Measurements from ENCODE around the gene KL.

Gene KL

GRCh38 chr13:33016414-33017322 lies at the start of gene KL:
TSS of gene KL (plus strand) at chr13:33016423. CDS start at chr13:33016441, 18 bp downstream.
- no peak for DNase-seq (ENCODE audit: low read depth in 2 of 2, low spot score in 1 of 2)

GRCh38 chr13:32967584-32968182 lies 48.5 kb upstream of the KL start:
- no peak for DNase-seq (ENCODE audit: low read depth in 2 of 2, low spot score in 1 of 2)

GRCh38 chr13:32968316-32968715 lies 47.9 kb upstream of the KL start:
- DNase-seq (ENCODE audit: low read depth in 2 of 2, low spot score in 1 of 2), result no peak

GRCh38 chr13:32968793-32969192 lies 47.4 kb upstream of the KL start:
- DNase-seq (ENCODE audit: low read depth in 2 of 2, low spot score in 1 of 2), result no peak

GRCh38 chr13:32969516-32969941 lies 46.7 kb upstream of the KL start:
- no peak for DNase-seq (ENCODE audit: low read depth in 2 of 2, low spot score in 1 of 2)

GRCh38 chr13:32976056-32976805 lies 40.0 kb upstream of the KL start:
- DNase-seq (ENCODE audit: low read depth in 2 of 2, low spot score in 1 of 2), result no peak

- DNase-seq (ENCODE audit: low read depth in 2 of 2, low spot score in 1 of 2), result no peak
Observed at GRCh38 chr13:32976912-32977311, 39.3 kb upstream of the KL start.

- no peak for DNase-seq (ENCODE audit: low read depth in 2 of 2, low spot score in 1 of 2)
Observed at GRCh38 chr13:32977321-32977720, 38.9 kb upstream of the KL start.

- DNase-seq (ENCODE audit: low read depth in 2 of 2, low spot score in 1 of 2), result no peak
Observed at GRCh38 chr13:32978278-32978677, 37.9 kb upstream of the KL start.

- DNase-seq (ENCODE audit: low read depth in 2 of 2, low spot score in 1 of 2), result no peak
Observed at GRCh38 chr13:32983058-32983457, 33.2 kb upstream of the KL start.

GRCh38 chr13:32984857-32985626 lies 31.2 kb upstream of the KL start:
- no peak for DNase-seq (ENCODE audit: low read depth in 2 of 2, low spot score in 1 of 2)

- DNase-seq (ENCODE audit: low read depth in 2 of 2, low spot score in 1 of 2), result no peak
Observed at GRCh38 chr13:32986552-32986951, 29.7 kb upstream of the KL start.

- DNase-seq (ENCODE audit: low read depth in 2 of 2, low spot score in 1 of 2), result no peak
Observed at GRCh38 chr13:32987462-32987861, 28.8 kb upstream of the KL start.

GRCh38 chr13:32988608-32989289 lies 27.5 kb upstream of the KL start:
- no peak for DNase-seq (ENCODE audit: low read depth in 2 of 2, low spot score in 1 of 2)

GRCh38 chr13:32989290-32989667 lies 26.9 kb upstream of the KL start:
- no peak for DNase-seq (ENCODE audit: low read depth in 2 of 2, low spot score in 1 of 2)

- no peak for DNase-seq (ENCODE audit: low read depth in 2 of 2, low spot score in 1 of 2)
Observed at GRCh38 chr13:32989942-32990341, 26.3 kb upstream of the KL start.

GRCh38 chr13:32993145-32993544 lies 23.1 kb upstream of the KL start:
- DNase-seq (ENCODE audit: low read depth in 2 of 2, low spot score in 1 of 2), result no peak

- no peak for DNase-seq (ENCODE audit: low read depth in 2 of 2, low spot score in 1 of 2)
Observed at GRCh38 chr13:32997399-32997798, 18.8 kb upstream of the KL start.

GRCh38 chr13:32998966-32999365 lies 17.3 kb upstream of the KL start:
- no peak for DNase-seq (ENCODE audit: low read depth in 2 of 2, low spot score in 1 of 2)

GRCh38 chr13:33000365-33000764 lies 15.9 kb upstream of the KL start:
- DNase-seq (ENCODE audit: low read depth in 2 of 2, low spot score in 1 of 2), result no peak

All from stimulated activated CD8-positive, alpha-beta memory T cell treated with anti-CD3 and anti-CD28 coated beads, Interleukin-4, amount 100 ng/mL, for 1 hour (primary cell).